Fibroblast of lung (primary cell): ENCODE data around the gene SMG6.

Experiments
- CTCF ChIP-seq, 2 donors: IDR thresholded peaks in 1 of 2; conservative IDR thresholded peaks in 1 of 2; 1 replicate in 1 of 2; 2 replicates in 1 of 2; pipeline ENCODE4 v1.5.1; 2011 to 2012; ENCODE audit warnings: low read length in 2 of 2, control low read depth in 1 of 2, inconsistent platforms in 1 of 2, low read depth in 1 of 2, mild to moderate bottlenecking in 1 of 2
- EZH2 ChIP-seq: IDR thresholded peaks from 2 replicates; pipeline ENCODE4 v1.5.1; 2012; ENCODE audit warnings: low read length, control low read depth, mild to moderate bottlenecking; ENCODE audit errors: missing control alignments

GRCh38 chr17:2215616-2216364 lies 87.8 kb downstream of the SMG6 start:
- TF ChIP-seq CTCF (conservative IDR thresholded peaks at IDR 0.05 in 1 of 2, IDR thresholded peaks at IDR 0.05 in 1 of 2; ENCODE audit: low read depth in 1 of 2, low read length in 2 of 2), result no peak
- no peak for TF ChIP-seq EZH2
